Daoy (cell line): ENCODE measurements around the gene MAPKAPK2. TPM values are rescaled to one million over a fixed set of nuclear protein-coding genes. Genes with fewer than 3 reads are reported as not detected.
"Not testable (repeated sequence)": the region's sequence is repeated elsewhere in the genome, so short reads cannot be mapped to it uniquely, and the experiment has no call there.

Experiments
- DNase-seq: peaks from one replicate; pipeline ENCODE4 v3.0.0-alpha.2; 2015; ENCODE audit warnings: low read depth
- total RNA-seq: library from RNA; depleted of rRNA; stranded (reverse); fragments of >200 nt; shearing (Covaris generic); gene quantifications from 2 replicates; pipeline ENCODE4 v1.2.3, GENCODE V29; 2014; rRNA removed

MAPKAPK2 gene
- total RNA-seq, 1 experiment from 2014 or later: 32.0 TPM

GRCh38 chr1:206774093-206774492 is 89.4 kb downstream of the MAPKAPK2 start:
- no peak for DNase-seq

GRCh38 chr1:206776229-206776628 is 91.5 kb downstream of the MAPKAPK2 start:
- DNase-seq: no peak

GRCh38 chr1:206778031-206778430 is 93.3 kb downstream of the MAPKAPK2 start:
- DNase-seq: no peak

GRCh38 chr1:206778911-206779310 is 94.2 kb downstream of the MAPKAPK2 start:
- DNase-seq: not testable (repeated sequence)

- no peak for DNase-seq
Observed at GRCh38 chr1:206779638-206780037, 94.9 kb downstream of the MAPKAPK2 start.

- DNase-seq: no peak
Observed at GRCh38 chr1:206782448-206782847, 97.7 kb downstream of the MAPKAPK2 start.

GRCh38 chr1:206783506-206783905 is 98.8 kb downstream of the MAPKAPK2 start:
- no peak for DNase-seq

Other genes starting within 250 kb of the MAPKAPK2 start
- gene IKBKE, start 214.4 kb upstream of the MAPKAPK2 start, total RNA-seq: 12.2 and 14.7 TPM in 2 replicates
- 0.69 and 1.5 TPM in 2 replicates for gene RASSF5, start 177.4 kb upstream of the MAPKAPK2 start, total RNA-seq
- 25.2 and 27.7 TPM in 2 replicates for gene EIF2D, start 72.4 kb upstream of the MAPKAPK2 start, total RNA-seq
- 15.8 and 16.9 TPM in 2 replicates for gene DYRK3, start 49.4 kb upstream of the MAPKAPK2 start, total RNA-seq
- not detected in 2 replicates for gene IL19, start 85.9 kb downstream of the MAPKAPK2 start, total RNA-seq
- gene IL10, start 87.6 kb downstream of the MAPKAPK2 start, total RNA-seq: not detected in 2 replicates
- gene IL20, start 180.7 kb downstream of the MAPKAPK2 start, total RNA-seq: not detected in 2 replicates
- 0.11 TPM in 1 of 2 replicates, not detected in the other for gene IL24, start 212.5 kb downstream of the MAPKAPK2 start, total RNA-seq
- 0.23 TPM in 1 of 2 replicates, not detected in the other for gene FCMR, start 237.0 kb downstream of the MAPKAPK2 start, total RNA-seq